H9 (cell line): ENCODE measurements around the gene SLC24A3. TPM values are rescaled to one million over a fixed set of nuclear protein-coding genes. Genes with fewer than 3 reads are reported as not detected.

ENCODE experiments used
- DNase-seq: peaks from one replicate; pipeline ENCODE4 v3.0.0-alpha.2; 2017
- H2AFZ ChIP-seq: one replicate; pipeline ENCODE4 v1.6.1; 2013; ENCODE audit warnings: mild to moderate bottlenecking, low read length, control low read depth, moderate library complexity
- H2AK5ac ChIP-seq: 2 replicates; pipeline ENCODE4 v1.6.1; 2013; ENCODE audit warnings: low read length, control low read depth, mixed read lengths; ENCODE audit not compliant: insufficient read length
- H2BK120ac ChIP-seq: one replicate; pipeline ENCODE4 v1.6.1; 2013; ENCODE audit warnings: low read depth, mild to moderate bottlenecking, low read length, control low read depth, inconsistent platforms; ENCODE audit not compliant: poor library complexity, severe bottlenecking
- H2BK12ac ChIP-seq: 2 replicates; pipeline ENCODE4 v1.6.1; 2013; ENCODE audit warnings: low read length, control low read depth, mixed read lengths, low read depth; ENCODE audit not compliant: insufficient read length
- H2BK15ac ChIP-seq: 2 replicates; pipeline ENCODE4 v1.6.1; 2013; ENCODE audit warnings: low read depth, low read length, control low read depth
- H2BK20ac ChIP-seq: one replicate; pipeline ENCODE4 v1.6.1; 2013; ENCODE audit warnings: low read depth, mild to moderate bottlenecking, low read length, control low read depth, inconsistent platforms; ENCODE audit not compliant: poor library complexity, severe bottlenecking
- H2BK5ac ChIP-seq: 2 replicates; pipeline ENCODE4 v1.6.1; 2013; ENCODE audit warnings: low read length, control low read depth, mixed read lengths; ENCODE audit not compliant: insufficient read length
- H3K14ac ChIP-seq: 2 replicates; pipeline ENCODE4 v1.6.1; 2013; ENCODE audit warnings: low read length, control low read depth; ENCODE audit not compliant: insufficient read depth
- H3K18ac ChIP-seq: 2 replicates; pipeline ENCODE4 v1.6.1; 2013; ENCODE audit warnings: low read depth, mild to moderate bottlenecking, mixed read lengths, low read length, control low read depth; ENCODE audit not compliant: insufficient read length
- H3K23ac ChIP-seq: 2 replicates; pipeline ENCODE4 v1.6.1; 2013; ENCODE audit warnings: low read length, control low read depth, mixed read lengths, low read depth; ENCODE audit not compliant: insufficient read length
- H3K23me2 ChIP-seq: 2 replicates; pipeline ENCODE4 v1.6.1; 2013; ENCODE audit warnings: low read depth, mild to moderate bottlenecking, mixed read lengths, low read length, control low read depth; ENCODE audit not compliant: insufficient read length, poor library complexity, severe bottlenecking
- H3K27ac ChIP-seq: 2 replicates; pipeline ENCODE4 v1.5.1; 2013; ENCODE audit warnings: low read length, control low read depth, mixed read lengths, low read depth; ENCODE audit not compliant: insufficient read length
- H3K27me3 ChIP-seq: 2 replicates; pipeline ENCODE4 v1.6.1; 2013; ENCODE audit warnings: low read length, control low read depth, inconsistent platforms; ENCODE audit not compliant: insufficient read depth
- H3K4ac ChIP-seq: 2 replicates; pipeline ENCODE4 v1.6.1; 2013; ENCODE audit warnings: low read depth, mild to moderate bottlenecking, control low read depth, inconsistent platforms, low read length, moderate library complexity
- H3K4me1 ChIP-seq: 2 replicates; pipeline ENCODE4 v1.6.1; 2013; ENCODE audit warnings: low read length, control low read depth, inconsistent platforms; ENCODE audit not compliant: insufficient read depth
- H3K4me2 ChIP-seq: 2 replicates; pipeline ENCODE4 v1.6.1; 2013; ENCODE audit warnings: low read length, control low read depth, mixed read lengths; ENCODE audit not compliant: insufficient read length, insufficient read depth
- H3K56ac ChIP-seq: 2 replicates; pipeline ENCODE4 v1.6.1; 2013; ENCODE audit warnings: low read depth, mild to moderate bottlenecking, mixed read lengths, low read length, control low read depth; ENCODE audit not compliant: insufficient read length
- H3K79me1 ChIP-seq: 2 replicates; pipeline ENCODE4 v1.6.1; 2013; ENCODE audit warnings: low read depth, mild to moderate bottlenecking, moderate library complexity, low read length, control low read depth, inconsistent platforms; ENCODE audit not compliant: insufficient read depth, poor library complexity, severe bottlenecking
- H3K79me2 ChIP-seq: 2 replicates; pipeline ENCODE4 v1.6.1; 2013; ENCODE audit warnings: low read length, control low read depth, inconsistent platforms; ENCODE audit not compliant: insufficient read depth
- H3K9ac ChIP-seq: 2 replicates; pipeline ENCODE4 v1.6.1; 2013; ENCODE audit warnings: low read length, control low read depth, mixed read lengths; ENCODE audit not compliant: insufficient read length; ENCODE audit errors: extremely low read depth
- H3K9me3 ChIP-seq: one replicate; pipeline ENCODE4 v1.6.1; 2013; ENCODE audit warnings: low read depth, low read length, inconsistent platforms; ENCODE audit not compliant: control insufficient read depth
- H3T11ph ChIP-seq: one replicate; pipeline ENCODE4 v1.6.1; 2013; ENCODE audit warnings: mild to moderate bottlenecking, low read length, control low read depth, inconsistent platforms
- H4K20me1 ChIP-seq: one replicate; pipeline ENCODE4 v1.6.1; 2013; ENCODE audit not compliant: control insufficient read depth, insufficient read length, insufficient read depth
- H4K5ac ChIP-seq: 2 replicates; pipeline ENCODE4 v1.6.1; 2013; ENCODE audit warnings: low read depth, mild to moderate bottlenecking, mixed read lengths, low read length, control low read depth; ENCODE audit not compliant: insufficient read length
- H4K8ac ChIP-seq: replicated peaks from 2 replicates; pipeline ENCODE4 v1.6.1; 2013; ENCODE audit warnings: low read length, control low read depth, mixed read lengths, low read depth; ENCODE audit not compliant: insufficient read length
- H4K91ac ChIP-seq: 2 replicates; pipeline ENCODE4 v1.6.1; 2013; ENCODE audit warnings: low read depth, mild to moderate bottlenecking, moderate library complexity, mixed read lengths, low read length, control low read depth; ENCODE audit not compliant: insufficient read length
- H3K27ac Mint-ChIP-seq, 3 experiments: 2 replicates in 2 of 3; 3 replicates in 1 of 3; pipeline ENCODE4 v1.8.0; 2020 to 2021; ENCODE audit warnings: mixed read lengths in 3 of 3, mild to moderate bottlenecking in 1 of 3, moderate library complexity in 1 of 3
- H3K27me3 Mint-ChIP-seq: 2 replicates; pipeline ENCODE4 v1.8.0; 2021; ENCODE audit warnings: low read depth, mild to moderate bottlenecking, moderate library complexity, mixed read lengths
- H3K36me3 Mint-ChIP-seq, 3 experiments: 2 replicates in 2 of 3; 3 replicates in 1 of 3; pipeline ENCODE4 v1.8.0; 2020 to 2021; ENCODE audit warnings: low read depth in 3 of 3, mixed read lengths in 3 of 3; ENCODE audit not compliant: insufficient read depth in 1 of 3
- H3K4me1 Mint-ChIP-seq, 2 experiments: 2 replicates each; pipeline ENCODE4 v1.8.0; 2020; ENCODE audit warnings: mixed read lengths in 2 of 2
- H3K4me3 Mint-ChIP-seq, 2 experiments: 2 replicates in 1 of 2; 3 replicates in 1 of 2; pipeline ENCODE4 v1.8.0; 2020 to 2021; ENCODE audit warnings: mild to moderate bottlenecking in 2 of 2, mixed read lengths in 2 of 2, moderate library complexity in 1 of 2
- H3K9me3 Mint-ChIP-seq, 2 experiments: 2 replicates in 1 of 2; 3 replicates in 1 of 2; pipeline ENCODE4 v1.8.0; 2020; ENCODE audit warnings: mild to moderate bottlenecking in 2 of 2, mixed read lengths in 2 of 2, moderate library complexity in 1 of 2
- CTCF ChIP-seq: fragments of 200-600 bp; sonication (generic); conservative IDR thresholded peaks from 3 replicates; pipeline ENCODE4 v1.8.0; 2021; ENCODE audit warnings: antibody characterized with exemption, mild to moderate bottlenecking
- WGBS: extraction: QIAGEN DNeasy Blood & Tissue Kit; methylation state at CpG from one replicate; pipeline ENCODE4 v1.1.7; 2013; ENCODE audit warnings: missing lambda C conversion rate, low lambda C conversion rate, mixed read lengths; ENCODE audit not compliant: insufficient read length; ENCODE audit errors: extremely low coverage; 5-methylcytosine and 5-hydroxymethylcytosine counted together
- total RNA-seq: library from RNA; stranded (reverse); gene quantifications from 2 replicates; pipeline ENCODE4 v1.2.1, GENCODE V29; 2021

SLC24A3 gene
- total RNA-seq, 1 experiment from 2014 or later: 0.83 TPM

- WGBS: no CpG with 5 or more reads among the region's 6 CpGs
Observed at GRCh38 chr20:19462491-19462890, 250.0 kb downstream of the SLC24A3 start.

More at GRCh38 chr20:19462491-19462890, 250.0 kb downstream of the SLC24A3 start:
- Mint-ChIP-seq H3K4me3 (no peak overlapping the region), H3K4me1 (no peaks in the 10 kb centered on the region), H3K27ac (no peak overlapping the region), H3K36me3 (no peaks in the 10 kb centered on the region), H3K27me3 (no peaks in the 10 kb centered on the region; the same call in none of the 2 replicates), H3K9me3 (no peaks in the 10 kb centered on the region)
- Histone ChIP-seq H2BK15ac (no peak overlapping the region), H3K56ac (no peak overlapping the region), H3K79me2 (no peaks in the 10 kb centered on the region), H3K27ac (no peak overlapping the region), H3K79me1 (no peaks in the 10 kb centered on the region), H2BK12ac (no peak overlapping the region), H3K4me1 (no peaks in the 10 kb centered on the region), H4K20me1 (no peaks in the 10 kb centered on the region), H2BK20ac (no peak overlapping the region), H3K27me3 (no peaks in the 10 kb centered on the region), H3K18ac (no peak overlapping the region), H4K91ac (no peak overlapping the region), H3K4me2 (no peak overlapping the region), H3K9me3 (no peaks in the 10 kb centered on the region), H2AFZ (no peak overlapping the region), H2AK5ac (no peak overlapping the region), H3K4ac (no peak overlapping the region), H3K23ac (no peak overlapping the region), H3K14ac (no peak overlapping the region), H4K5ac (no peak overlapping the region), H2BK5ac (no peak overlapping the region), H3T11ph (no peak overlapping the region), H3K9ac (no peak overlapping the region), H2BK120ac (no peak overlapping the region), H4K8ac (no peak overlapping the region), H3K23me2 (no peaks in the 10 kb centered on the region)
- TF ChIP-seq CTCF: peak; percentile 33; the same call in 2 of the 3 replicates
- no peak for DNase-seq
